Naive thymus-derived CD4-positive, alpha-beta T cell (primary cell): ENCODE measurements around the gene SHROOM2. TPM values are rescaled to one million over a fixed set of nuclear protein-coding genes. Genes with fewer than 3 reads are reported as not detected.
A peak's percentile ranks its signal among the peaks of the same experiment; 100 is the strongest.

Source experiments
- ATAC-seq: fragments of 150-1000 bp; cut with Tn5 transposase; 2 replicates; pipeline ENCODE4 v1.10.0; 2021; ENCODE audit warnings: mild to moderate bottlenecking, moderate library complexity
- CTCF ChIA-PET: fragments of 350-600 bp; sonication (Branson Sonifier 250); formaldehyde crosslinking; loops from one replicate; lab custom pipeline; 2021; ENCODE audit warnings: antibody characterized with exemption; lab: Charles Lee
- POLR2A ChIA-PET: fragments of 350-600 bp; sonication (Branson Sonifier 250); formaldehyde crosslinking; loops from one replicate; lab custom pipeline; 2021; ENCODE audit warnings: antibody characterized with exemption, inconsistent platforms; lab: Charles Lee
- DNase-seq, 9 donors: peaks; one replicate each; pipeline versions ENCODE4 v3.0.0 to v3.0.0-alpha.2; 2020 to 2022; ENCODE audit warnings: mixed read lengths in 1 of 9
- H3K27ac ChIP-seq: one replicate; pipeline ENCODE4 v1.7.0; 2013; ENCODE audit warnings: mild to moderate bottlenecking, low read depth, low read length, moderate library complexity
- H3K27me3 ChIP-seq, 2 donors: one replicate each; pipeline ENCODE4 v1.7.0; 2013; ENCODE audit warnings: low read length in 2 of 2, mild to moderate bottlenecking in 2 of 2, moderate library complexity in 2 of 2; ENCODE audit not compliant: control insufficient read depth in 2 of 2, insufficient read depth in 2 of 2
- H3K36me3 ChIP-seq, 3 experiments: 1 replicate in 2 of 3; 2 replicates in 1 of 3; pipeline ENCODE4 v1.7.0; 2013; ENCODE audit warnings: low read length in 3 of 3, mild to moderate bottlenecking in 3 of 3, moderate library complexity in 1 of 3; ENCODE audit not compliant: insufficient read depth in 3 of 3, control insufficient read depth in 2 of 3
- H3K4me1 ChIP-seq, 2 donors: one replicate each; pipeline ENCODE4 v1.7.0; 2013; ENCODE audit warnings: low read length in 2 of 2, mild to moderate bottlenecking in 2 of 2, moderate library complexity in 1 of 2; ENCODE audit not compliant: control insufficient read depth in 2 of 2, insufficient read depth in 2 of 2
- H3K4me3 ChIP-seq: 2 replicates; pipeline ENCODE4 v1.7.0; 2013; ENCODE audit warnings: mild to moderate bottlenecking, low read length
- H3K9me3 ChIP-seq, 3 experiments: 1 replicate in 2 of 3; 2 replicates in 1 of 3; pipeline ENCODE4 v1.7.0; 2013; ENCODE audit warnings: low read length in 3 of 3; ENCODE audit not compliant: control insufficient read depth in 2 of 3
- H3K27ac Mint-ChIP-seq, 9 donors: one replicate each; pipeline ENCODE4 v1.8.0; 2020 to 2022; ENCODE audit warnings: mixed read lengths in 9 of 9, mild to moderate bottlenecking in 8 of 9, moderate library complexity in 5 of 9, inconsistent platforms in 2 of 9
- H3K27me3 Mint-ChIP-seq, 5 donors: one replicate each; pipeline ENCODE4 v1.8.0; 2021 to 2022; ENCODE audit warnings: mixed read lengths in 5 of 5, mild to moderate bottlenecking in 1 of 5
- H3K36me3 Mint-ChIP-seq, 5 donors: one replicate each; pipeline ENCODE4 v1.8.0; 2020 to 2022; ENCODE audit warnings: mixed read lengths in 5 of 5, mild to moderate bottlenecking in 3 of 5, inconsistent platforms in 1 of 5
- H3K4me1 Mint-ChIP-seq, 7 donors: one replicate each; pipeline ENCODE4 v1.8.0; 2020 to 2022; ENCODE audit warnings: mixed read lengths in 7 of 7, mild to moderate bottlenecking in 3 of 7, inconsistent platforms in 1 of 7
- H3K4me3 Mint-ChIP-seq, 10 donors: one replicate each; pipeline ENCODE4 v1.8.0; 2020 to 2022; ENCODE audit warnings: mild to moderate bottlenecking in 10 of 10, mixed read lengths in 10 of 10, moderate library complexity in 6 of 10, inconsistent platforms in 2 of 10
- H3K9me3 Mint-ChIP-seq, 11 donors: one replicate each; pipeline ENCODE4 v1.8.0; 2020 to 2022; ENCODE audit warnings: mixed read lengths in 11 of 11, mild to moderate bottlenecking in 4 of 11, inconsistent platforms in 1 of 11, moderate library complexity in 1 of 11
- intact Hi-C, 2 donors: fragments of 100-400 bp; cut with micrococcal nuclease; formaldehyde crosslinking; loops; one replicate each; pipeline ENCODE4 v1.15.1; 2023
- polyA plus RNA-seq, 2 donors: library from polyadenylated mRNA; unstranded; fragments of 300-500 nt; fragmentation: Illumina TruSeq; gene quantifications; one replicate each; pipeline ENCODE4 v1.2.3, GENCODE V29; 2021
- total RNA-seq, 6 experiments: library from RNA in 5 of 6; stranded (reverse) in 5 of 6; gene quantifications; 1 replicate in 5 of 6; 2 replicates in 1 of 6; pipeline ENCODE4 v1.2.3 and lab custom pipeline; 2021 to 2026

Gene SHROOM2
- total and polyA plus RNA-seq, 7 experiments from 2014 or later = not detected

GRCh38 chrX:9875801-9876200, 89.6 kb downstream of the SHROOM2 start:
- H3K4me1 ChIP-seq = peaks cover 0 to 4% of the 10 kb centered on the region in 2 donors
- CTCF ChIA-PET = interaction anchor here (1.2 kb wide), 1 partner anchor 247 kb away, joined by 3 read pairs; no protein-coding TSS in a partner anchor
- ATAC-seq = no peak
- H3K36me3 ChIP-seq = no peaks in the 10 kb centered on the region
- peaks cover 0 to 3% (median 0%) of the 10 kb centered on the region in 11 donors for H3K9me3 Mint-ChIP-seq
- H3K27ac Mint-ChIP-seq = peak overlapping the region in 1 of 9 donors; percentile 11
- intact Hi-C loops = no loop called here
- no peak for DNase-seq
- H3K4me3 ChIP-seq = no peak overlapping the region
- H3K27ac ChIP-seq = no peak overlapping the region
- H3K27me3 Mint-ChIP-seq = peaks cover 0 to 21% (median 0%) of the 10 kb centered on the region in 5 donors
- POLR2A ChIA-PET = no interaction called here
- H3K27me3 ChIP-seq = no peaks in the 10 kb centered on the region
- no peaks in the 10 kb centered on the region for H3K36me3 Mint-ChIP-seq
- no peaks in the 10 kb centered on the region for H3K9me3 ChIP-seq
- H3K4me1 Mint-ChIP-seq = peaks cover 2 to 33% (median 26%) of the 10 kb centered on the region in 7 donors
- H3K4me3 Mint-ChIP-seq = peak overlapping the region in 5 of 10 donors; percentile 12 to 71 (median 35)

GRCh38 chrX:9876201-9876600, 90.0 kb downstream of the SHROOM2 start:
- Histone ChIP-seq H3K9me3 (no peaks in the 10 kb centered on the region), H3K4me3 (no peak overlapping the region), H3K27ac (no peak overlapping the region), H3K36me3 (no peaks in the 10 kb centered on the region), H3K4me1 (peaks cover 0 to 4% of the 10 kb centered on the region in 2 donors), H3K27me3 (no peaks in the 10 kb centered on the region)
- Mint-ChIP-seq H3K9me3 (peaks cover 0 to 3% (median 0%) of the 10 kb centered on the region in 11 donors), H3K36me3 (no peaks in the 10 kb centered on the region), H3K4me1 (peaks cover 2 to 33% (median 26%) of the 10 kb centered on the region in 7 donors), H3K4me3 (peak overlapping the region in 7 of 10 donors; percentile 7 to 71 (median 53)), H3K27ac (peak overlapping the region in 2 of 9 donors; percentile 11 to 22), H3K27me3 (peaks cover 0 to 21% (median 0%) of the 10 kb centered on the region in 5 donors)
- CTCF ChIA-PET = interaction anchor here (1.2 kb wide), 1 partner anchor 246 kb away, joined by 3 read pairs; no protein-coding TSS in a partner anchor
- DNase-seq (peak in 6 of 9 donors; percentile 7 to 56 (median 24)), ATAC-seq (peak; percentile 32)
- intact Hi-C loops = no loop called here
- POLR2A ChIA-PET = no interaction called here

- no peak overlapping the region for H3K27ac ChIP-seq
- ChIA-PET CTCF (no interaction called here), POLR2A (no interaction called here)
- DNase-seq = no peak
- H3K9me3 ChIP-seq = no peaks in the 10 kb centered on the region
- Mint-ChIP-seq H3K36me3 (no peaks in the 10 kb centered on the region), H3K27me3 (peaks cover 0 to 21% (median 0%) of the 10 kb centered on the region in 5 donors), H3K4me1 (peaks cover 2 to 36% (median 26%) of the 10 kb centered on the region in 7 donors), H3K27ac (no peak overlapping the region), H3K4me3 (no peak overlapping the region), H3K9me3 (no peaks in the 10 kb centered on the region)
- H3K4me3 ChIP-seq = no peak overlapping the region
- H3K36me3 ChIP-seq = no peaks in the 10 kb centered on the region
- no peak for ATAC-seq
- no peaks in the 10 kb centered on the region for H3K27me3 ChIP-seq
- H3K4me1 ChIP-seq = peaks cover 0 to 4% of the 10 kb centered on the region in 2 donors
- intact Hi-C loops = no loop called here
Measured at GRCh38 chrX:9878146-9878820, 92.1 kb downstream of the SHROOM2 start.

- H3K27me3 ChIP-seq = no peaks in the 10 kb centered on the region
- Mint-ChIP-seq H3K9me3 (no peaks in the 10 kb centered on the region), H3K27ac (no peak overlapping the region), H3K27me3 (peaks cover 0 to 17% (median 0%) of the 10 kb centered on the region in 5 donors), H3K4me1 (peaks cover 0 to 30% (median 18%) of the 10 kb centered on the region in 7 donors), H3K4me3 (no peak overlapping the region), H3K36me3 (no peaks in the 10 kb centered on the region)
- no peak for DNase-seq
- no peak for ATAC-seq
- no peak overlapping the region for H3K27ac ChIP-seq
- H3K9me3 ChIP-seq = no peaks in the 10 kb centered on the region
- POLR2A ChIA-PET = no interaction called here
- no peak overlapping the region for H3K4me3 ChIP-seq
- no peaks in the 10 kb centered on the region for H3K36me3 ChIP-seq
- intact Hi-C loops = no loop called here
- CTCF ChIA-PET = no interaction called here
- H3K4me1 ChIP-seq = peaks cover 0 to 4% of the 10 kb centered on the region in 2 donors
Measured at GRCh38 chrX:9880237-9880636, 94.0 kb downstream of the SHROOM2 start.

- no peak overlapping the region for H3K4me3 Mint-ChIP-seq
- CTCF ChIA-PET = no interaction called here
- intact Hi-C loops = no loop called here
- no peak for DNase-seq
- ATAC-seq = no peak
- no peaks in the 10 kb centered on the region for H3K9me3 Mint-ChIP-seq
- H3K36me3 Mint-ChIP-seq = no peaks in the 10 kb centered on the region
- no peak overlapping the region for H3K27ac Mint-ChIP-seq
- H3K4me1 ChIP-seq = peaks cover 0 to 2% of the 10 kb centered on the region in 2 donors
- POLR2A ChIA-PET = no interaction called here
- no peak overlapping the region for H3K27ac ChIP-seq
- no peaks in the 10 kb centered on the region for H3K27me3 ChIP-seq
- H3K4me1 Mint-ChIP-seq = peaks cover 0 to 26% (median 11%) of the 10 kb centered on the region in 7 donors
- H3K9me3 ChIP-seq = no peaks in the 10 kb centered on the region
- H3K4me3 ChIP-seq = no peak overlapping the region
- H3K27me3 Mint-ChIP-seq = peaks cover 0 to 11% (median 0%) of the 10 kb centered on the region in 5 donors
- H3K36me3 ChIP-seq = no peaks in the 10 kb centered on the region
Measured at GRCh38 chrX:9880870-9881269, 94.6 kb downstream of the SHROOM2 start.

- H3K36me3 ChIP-seq = no peaks in the 10 kb centered on the region
- no peaks in the 10 kb centered on the region for H3K9me3 Mint-ChIP-seq
- intact Hi-C loops = no loop called here
- no peak overlapping the region for H3K27ac ChIP-seq
- no peaks in the 10 kb centered on the region for H3K9me3 ChIP-seq
- peaks cover 0 to 13% (median 0%) of the 10 kb centered on the region in 7 donors for H3K4me1 Mint-ChIP-seq
- H3K4me3 ChIP-seq = no peak overlapping the region
- no peaks in the 10 kb centered on the region for H3K27me3 ChIP-seq
- peaks cover 0 to 6% (median 0%) of the 10 kb centered on the region in 5 donors for H3K27me3 Mint-ChIP-seq
- ChIA-PET POLR2A (no interaction called here), CTCF (interaction anchor here (1.3 kb wide), 1 partner anchor 237 kb away, joined by 3 read pairs; no protein-coding TSS in a partner anchor)
- no peaks in the 10 kb centered on the region for H3K36me3 Mint-ChIP-seq
- H3K4me1 ChIP-seq = no peaks in the 10 kb centered on the region
- H3K27ac Mint-ChIP-seq = no peak overlapping the region
- DNase-seq = no peak
- peak; percentile 55 for ATAC-seq
- H3K4me3 Mint-ChIP-seq = no peak overlapping the region
Measured at GRCh38 chrX:9882669-9883446, 96.6 kb downstream of the SHROOM2 start.
